IMR-90 (cell line): Measurements from ENCODE around the gene KIF3B. TPM values are rescaled to one million over a fixed set of nuclear protein-coding genes. Genes with fewer than 3 reads are reported as not detected.

Experiments
- ATAC-seq: fragments of 200-7000 bp; cut with Tn5 transposase; 2 replicates; pipeline ENCODE4 v1.9.1; 2020; ENCODE audit warnings: low read depth, mild to moderate bottlenecking, moderate library complexity
- BruUV-seq: library from RNA; stranded (reverse); fragments of 400-500 nt; replicated peaks from 2 replicates; lab custom pipeline; 2021; lab: Mats Ljungman, UMichigan
- CTCF ChIA-PET: fragments of 300-600 bp; formaldehyde crosslinking; extraction: SDS; loops from one replicate; lab custom pipeline; 2021; ENCODE audit warnings: antibody characterized with exemption; lab: Yijun Ruan, JAX
- POLR2A ChIA-PET: fragments of 300-600 bp; sonication (Branson Sonifier 250); formaldehyde crosslinking; loops from one replicate; lab custom pipeline; 2022; ENCODE audit warnings: antibody characterized with exemption; ENCODE audit not compliant: unreplicated experiment; lab: Charles Lee
- DNase-seq: peaks from one replicate; pipeline ENCODE4 v3.0.0; 2013
- H2AFZ ChIP-seq: replicated peaks from 2 replicates; pipeline ENCODE3; 2013; ENCODE audit warnings: low read length, mild to moderate bottlenecking; ENCODE audit not compliant: poor library complexity
- H2AK5ac ChIP-seq: 2 replicates; pipeline ENCODE4 v1.6.1; 2013; ENCODE audit warnings: low read depth, low read length, inconsistent platforms
- H2AK9ac ChIP-seq: replicated peaks from 2 replicates; pipeline ENCODE3; 2013; ENCODE audit warnings: mild to moderate bottlenecking, low read depth, low read length, moderate library complexity; ENCODE audit not compliant: poor library complexity
- H2BK120ac ChIP-seq: 2 replicates; pipeline ENCODE4 v1.6.1; 2013; ENCODE audit warnings: low read depth, low read length, inconsistent platforms
- H2BK15ac ChIP-seq: 3 replicates; pipeline ENCODE4 v1.6.1; 2013; ENCODE audit warnings: low read depth, low read length, inconsistent platforms
- H2BK20ac ChIP-seq: 2 replicates; pipeline ENCODE4 v1.6.1; 2013; ENCODE audit warnings: low read depth, mild to moderate bottlenecking, inconsistent platforms, low read length, moderate library complexity
- H2BK5ac ChIP-seq: 2 replicates; pipeline ENCODE4 v1.6.1; 2013; ENCODE audit warnings: mild to moderate bottlenecking, low read depth, low read length, inconsistent platforms; ENCODE audit not compliant: poor library complexity, severe bottlenecking
- H3K14ac ChIP-seq: replicated peaks from 2 replicates; pipeline ENCODE4 v1.6.1; 2013; ENCODE audit warnings: low read depth, low read length, inconsistent platforms
- H3K18ac ChIP-seq: 2 replicates; pipeline ENCODE4 v1.6.1; 2013; ENCODE audit warnings: low read depth, low read length, control low read depth
- H3K23ac ChIP-seq: 2 replicates; pipeline ENCODE4 v1.6.1; 2013; ENCODE audit warnings: low read depth, low read length, inconsistent platforms
- H3K27ac ChIP-seq: 2 replicates; pipeline ENCODE4 v1.5.1; 2013; ENCODE audit warnings: mild to moderate bottlenecking, control low read depth, low read length; ENCODE audit not compliant: insufficient read depth
- H3K27me3 ChIP-seq: 2 replicates; pipeline ENCODE4 v1.6.1; 2013; ENCODE audit warnings: low read length; ENCODE audit not compliant: control insufficient read depth, insufficient read depth
- H3K36me3 ChIP-seq: 2 replicates; pipeline ENCODE4 v1.6.1; 2013; ENCODE audit warnings: low read length, mixed read lengths; ENCODE audit not compliant: control insufficient read depth, insufficient read depth
- H3K4ac ChIP-seq: 2 replicates; pipeline ENCODE4 v1.6.1; 2013; ENCODE audit warnings: low read depth, low read length, inconsistent platforms
- H3K4me1 ChIP-seq: 2 replicates; pipeline ENCODE4 v1.6.1; 2013; ENCODE audit warnings: low read length, mixed read lengths; ENCODE audit not compliant: control insufficient read depth, insufficient read depth
- H3K4me2 ChIP-seq: 2 replicates; pipeline ENCODE4 v1.6.1; 2013; ENCODE audit warnings: low read depth, mild to moderate bottlenecking, control low read depth, low read length, moderate library complexity
- H3K4me3 ChIP-seq: 2 replicates; pipeline ENCODE4 v1.5.1; 2013; ENCODE audit warnings: low read depth, mild to moderate bottlenecking, control low read depth, low read length, moderate library complexity; ENCODE audit not compliant: insufficient read depth
- H3K56ac ChIP-seq: 2 replicates; pipeline ENCODE4 v1.6.1; 2013; ENCODE audit warnings: low read length, inconsistent platforms; ENCODE audit not compliant: insufficient read depth; ENCODE audit errors: extremely low read depth
- H3K79me1 ChIP-seq, 2 experiments: 2 replicates each; pipeline ENCODE4 v1.6.1; 2013; ENCODE audit warnings: low read length in 2 of 2, inconsistent platforms in 1 of 2, low read depth in 1 of 2
- H3K9ac ChIP-seq: 2 replicates; pipeline ENCODE4 v1.6.1; 2013; ENCODE audit warnings: low read depth, low read length, control low read depth
- H3K9me1 ChIP-seq: 2 replicates; pipeline ENCODE4 v1.6.1; 2013; ENCODE audit warnings: low read length, inconsistent platforms; ENCODE audit not compliant: insufficient read depth
- H3K9me3 ChIP-seq: 2 replicates; pipeline ENCODE4 v1.6.1; 2013; ENCODE audit warnings: low read length; ENCODE audit not compliant: control insufficient read depth, insufficient read depth
- H4K20me1 ChIP-seq: 2 replicates; pipeline ENCODE4 v1.6.1; 2013; ENCODE audit warnings: low read length, inconsistent platforms; ENCODE audit not compliant: insufficient read depth
- H4K5ac ChIP-seq: 2 replicates; pipeline ENCODE4 v1.6.1; 2013; ENCODE audit warnings: mild to moderate bottlenecking, low read depth, low read length, control low read depth
- H4K8ac ChIP-seq, 2 experiments: 2 replicates each; pipeline ENCODE4 v1.6.1; 2013; ENCODE audit warnings: low read depth in 2 of 2, low read length in 2 of 2, control low read depth in 1 of 2, inconsistent platforms in 1 of 2
- H4K91ac ChIP-seq: 2 replicates; pipeline ENCODE4 v1.6.1; 2013; ENCODE audit warnings: low read depth, low read length, inconsistent platforms; ENCODE audit not compliant: insufficient read depth
- BHLHE40 ChIP-seq: fragments of 150-350 bp; IDR thresholded peaks from 2 replicates; pipeline ENCODE4 v1.6.1; 2016; ENCODE audit warnings: mild to moderate bottlenecking, low read depth, low read length
- CEBPB ChIP-seq: IDR thresholded peaks from 2 replicates; pipeline ENCODE4 v1.6.1; 2012; ENCODE audit warnings: low read depth, low read length, improper control_type of control experiment
- CHD1 ChIP-seq: IDR thresholded peaks from 2 replicates; pipeline ENCODE4 v1.6.1; 2012; ENCODE audit warnings: low read depth, low read length, improper control_type of control experiment
- MAZ ChIP-seq: IDR thresholded peaks from 2 replicates; pipeline ENCODE4 v1.6.1; 2012; ENCODE audit warnings: low read depth, mild to moderate bottlenecking, low read length, improper control_type of control experiment, moderate library complexity, borderline replicate concordance
- MXI1 ChIP-seq: IDR thresholded peaks from 2 replicates; pipeline ENCODE4 v1.6.1; 2012; ENCODE audit warnings: low read depth, mild to moderate bottlenecking, low read length, moderate library complexity, borderline replicate concordance
- NFE2L2 ChIP-seq: fragments of 150-350 bp; IDR thresholded peaks from 2 replicates; pipeline ENCODE4 v1.6.1; 2016; ENCODE audit warnings: low read depth, mild to moderate bottlenecking, low read length
- RAD21 ChIP-seq: IDR thresholded peaks from 2 replicates; pipeline ENCODE4 v1.6.1; 2012; ENCODE audit warnings: low read length, improper control_type of control experiment
- RCOR1 ChIP-seq: IDR thresholded peaks from 2 replicates; pipeline ENCODE4 v1.6.1; 2012; ENCODE audit warnings: mild to moderate bottlenecking, low read length, improper control_type of control experiment; ENCODE audit not compliant: insufficient replicate concordance
- SMC3 ChIP-seq: fragments of 150-350 bp; IDR thresholded peaks from 2 replicates; pipeline ENCODE4 v1.6.1; 2016; ENCODE audit warnings: low read depth, mild to moderate bottlenecking, antibody characterized with exemption, low read length, moderate library complexity
- WGBS, 2 experiments: methylation state at CpG; one replicate each; pipeline versions ENCODE4 v1.1.5 to v1.1.7; 2013; ENCODE audit warnings: missing lambda C conversion rate in 2 of 2; ENCODE audit not compliant: insufficient read length in 1 of 2; ENCODE audit errors: extremely low coverage in 2 of 2; 5-methylcytosine and 5-hydroxymethylcytosine counted together
- dilution Hi-C: fragments of 300-500 bp; cut with HindIII; formaldehyde crosslinking; loops from one replicate; pipeline ENCODE4 v1.14.3; 2018; ENCODE audit warnings: low sequenced_read_pairs; ENCODE audit not compliant: unreplicated experiment
- in situ Hi-C: fragments of 300-500 bp; cut with MboI; formaldehyde crosslinking; loops from 3 replicates; pipeline ENCODE4 v1.14.3; 2019; ENCODE audit warnings: low sequenced_read_pairs, inconsistent platforms, mixed read lengths
- intact Hi-C: fragments of 100-400 bp; cut with micrococcal nuclease; formaldehyde crosslinking; loops from 2 replicates; pipeline ENCODE4 v1.10.0; 2022
- polyA plus RNA-seq, 3 experiments: library from polyadenylated mRNA; depleted of rRNA; stranded (reverse); fragments of >200 nt; gene quantifications; 2 replicates each; pipeline ENCODE4 v1.2.3, GENCODE V29; 2012; ENCODE audit warnings: low replicate concordance in 1 of 3
- total RNA-seq: library from RNA; depleted of rRNA; stranded (reverse); fragments of >200 nt; gene quantifications from 2 replicates; pipeline ENCODE4 v1.2.3, GENCODE V29; 2012
- TF ChIP-seq, protein P1 (sequence below): fragments of 150-350 bp; IDR thresholded peaks from 2 replicates; pipeline ENCODE4 v1.6.1; 2016; ENCODE audit warnings: low read depth, mild to moderate bottlenecking, low read length, moderate library complexity, borderline replicate concordance
- TF ChIP-seq, protein P2 (sequence below): fragments of 150-350 bp; IDR thresholded peaks from 2 replicates; pipeline ENCODE4 v1.6.1; 2017; ENCODE audit warnings: mild to moderate bottlenecking, antibody characterized with exemption, low read length, low read depth

The KIF3B gene
- total and polyA plus RNA-seq, 2 of the 4 experiments (the other 2 are of a cell fraction): 17.1 to 28.1 TPM

- TF ChIP-seq CEBPB (no peak), MAZ (peak; percentile 87; the same call in 1 of the 2 replicates)
Observed at GRCh38 chr20:32357869-32358631, 80.6 kb downstream of the KIF3B start, which contains the start of gene ASXL1 (continued).

GRCh38 chr20:32358632-32358882 is 81.1 kb downstream of the KIF3B start:
- Histone ChIP-seq H4K91ac (peak overlapping the region; percentile 43; the same call in 1 of the 2 replicates), H2AFZ (peak overlapping the region; percentile 38), H2BK20ac (no peak overlapping the region), H3K36me3 (no peaks in the 10 kb centered on the region; the same call in 1 of the 2 replicates), H3K9me1 (peaks cover 17% of the 10 kb centered on the region), H3K4me3 (peak overlapping the region; percentile 92), H3K4me1 (peaks cover 5% of the 10 kb centered on the region), H2BK120ac (no peak overlapping the region), H3K4ac (no peak overlapping the region), H3K27me3 (no peaks in the 10 kb centered on the region), H3K14ac (no peak overlapping the region), H2BK5ac (peak overlapping the region; percentile 100), H4K5ac (no peak overlapping the region), H3K56ac (no peak overlapping the region), H3K79me1 (peaks cover 4 to 37% of the 10 kb centered on the region in 2 experiments; a peak in 2 of 4 replicates), H2AK5ac (no peak overlapping the region), H2AK9ac (no peak overlapping the region), H4K20me1 (peaks cover 53% of the 10 kb centered on the region), H3K27ac (peak overlapping the region; percentile 53), H3K4me2 (no peak overlapping the region), H4K8ac (peak overlapping the region in 1 of 2 experiments; percentile 95; a peak in 1 of 4 replicates), H2BK15ac (no peak overlapping the region), H3K9me3 (0 out of 2 replicates have a peak, but pooled peaks cover 3% of the 10 kb centered on the region), H3K9ac (peak overlapping the region; percentile 54; the same call in 1 of the 2 replicates), H3K23ac (no peak overlapping the region), H3K18ac (no peak overlapping the region)
- BruUV-seq: no TSS peak
- CTCF ChIA-PET: no interaction called here
- POLR2A ChIA-PET: no interaction called here
- dilution Hi-C loops: no loop called here
- no peak for ATAC-seq
- in situ Hi-C loops: no loop called here
- no CpG with 5 or more reads among the region's 35 CpGs for WGBS, 2 experiments
- intact Hi-C loops: no loop called here
- TF ChIP-seq NFE2L2 (no peak), RAD21 (no peak), CHD1 (no peak), MXI1 (no peak; the same call in 1 of the 2 replicates), BHLHE40 (no peak), CEBPB (no peak), RCOR1 (no peak), SMC3 (no peak), MAZ (no peak)
- TF ChIP-seq, protein P1, sequence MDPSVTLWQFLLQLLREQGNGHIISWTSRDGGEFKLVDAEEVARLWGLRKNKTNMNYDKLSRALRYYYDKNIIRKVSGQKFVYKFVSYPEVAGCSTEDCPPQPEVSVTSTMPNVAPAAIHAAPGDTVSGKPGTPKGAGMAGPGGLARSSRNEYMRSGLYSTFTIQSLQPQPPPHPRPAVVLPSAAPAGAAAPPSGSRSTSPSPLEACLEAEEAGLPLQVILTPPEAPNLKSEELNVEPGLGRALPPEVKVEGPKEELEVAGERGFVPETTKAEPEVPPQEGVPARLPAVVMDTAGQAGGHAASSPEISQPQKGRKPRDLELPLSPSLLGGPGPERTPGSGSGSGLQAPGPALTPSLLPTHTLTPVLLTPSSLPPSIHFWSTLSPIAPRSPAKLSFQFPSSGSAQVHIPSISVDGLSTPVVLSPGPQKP: no peak
- TF ChIP-seq, protein P2, sequence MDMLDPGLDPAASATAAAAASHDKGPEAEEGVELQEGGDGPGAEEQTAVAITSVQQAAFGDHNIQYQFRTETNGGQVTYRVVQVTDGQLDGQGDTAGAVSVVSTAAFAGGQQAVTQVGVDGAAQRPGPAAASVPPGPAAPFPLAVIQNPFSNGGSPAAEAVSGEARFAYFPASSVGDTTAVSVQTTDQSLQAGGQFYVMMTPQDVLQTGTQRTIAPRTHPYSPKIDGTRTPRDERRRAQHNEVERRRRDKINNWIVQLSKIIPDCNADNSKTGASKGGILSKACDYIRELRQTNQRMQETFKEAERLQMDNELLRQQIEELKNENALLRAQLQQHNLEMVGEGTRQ: no peak
- no peak for DNase-seq
